SW 1271 (cell line): Measurements from ENCODE around the gene ITIH3.
A peak's percentile ranks its signal among the peaks of the same experiment; 100 is the strongest.

Experiments used
- DNase-seq, 2 experiments: peaks; one replicate each; lab custom pipeline; 2025; lab: John Stamatoyannopoulos, UW

Gene ITIH3

DNA sequence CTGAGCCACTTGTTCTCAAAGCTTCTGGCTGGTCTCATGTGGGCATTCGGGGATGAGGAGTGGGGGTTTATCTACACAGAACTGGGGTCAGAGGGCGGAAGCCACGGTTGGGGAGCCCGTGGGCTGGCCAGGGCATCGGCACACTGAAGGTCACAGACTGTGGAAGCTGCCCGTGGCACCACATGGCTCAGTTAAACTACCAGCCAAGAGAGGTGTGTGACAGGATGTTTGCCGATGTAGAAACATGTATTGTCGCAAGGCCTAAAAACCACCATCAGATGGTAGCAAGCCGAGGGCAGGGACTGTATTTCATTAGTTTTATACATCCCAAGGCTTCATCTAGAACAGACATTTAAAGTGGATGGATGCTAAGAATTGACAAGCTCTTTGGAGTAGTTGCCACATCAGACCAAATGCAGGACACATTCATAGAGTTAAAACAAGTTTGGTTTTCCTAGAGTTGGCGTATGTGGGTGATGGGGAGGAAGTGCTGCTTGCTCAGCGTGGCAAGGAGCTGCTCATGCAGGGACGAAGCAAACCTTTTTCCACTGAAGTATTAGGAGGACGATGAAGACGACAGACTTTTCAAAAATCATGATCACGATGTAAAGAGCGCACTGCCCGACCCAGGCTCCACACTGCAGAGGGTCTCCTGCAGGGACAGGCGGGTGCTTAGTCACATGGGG is 49.8 kb downstream of the ITIH3 start:
- no peak for DNase-seq

DNA sequence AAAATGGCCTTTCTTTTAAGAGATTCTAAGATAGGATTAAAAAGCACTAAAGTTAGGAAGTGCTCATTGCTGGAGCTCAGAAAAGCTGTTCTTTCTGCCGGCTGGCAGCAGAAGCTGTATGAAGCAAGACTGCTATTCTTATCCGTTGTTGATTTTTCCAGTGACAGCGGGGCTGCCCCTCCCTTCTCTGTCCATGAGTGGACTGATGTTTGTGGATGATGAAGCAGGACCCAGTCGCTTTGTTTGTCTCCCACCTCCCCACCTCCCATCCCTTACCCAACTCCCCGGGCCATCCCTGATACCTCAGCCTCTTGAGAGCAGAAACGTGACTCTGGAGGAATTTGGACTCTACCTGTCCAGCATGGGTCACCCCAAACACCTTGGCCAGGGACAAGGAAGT is 50.6 kb downstream of the ITIH3 start:
- no peak for DNase-seq

DNA sequence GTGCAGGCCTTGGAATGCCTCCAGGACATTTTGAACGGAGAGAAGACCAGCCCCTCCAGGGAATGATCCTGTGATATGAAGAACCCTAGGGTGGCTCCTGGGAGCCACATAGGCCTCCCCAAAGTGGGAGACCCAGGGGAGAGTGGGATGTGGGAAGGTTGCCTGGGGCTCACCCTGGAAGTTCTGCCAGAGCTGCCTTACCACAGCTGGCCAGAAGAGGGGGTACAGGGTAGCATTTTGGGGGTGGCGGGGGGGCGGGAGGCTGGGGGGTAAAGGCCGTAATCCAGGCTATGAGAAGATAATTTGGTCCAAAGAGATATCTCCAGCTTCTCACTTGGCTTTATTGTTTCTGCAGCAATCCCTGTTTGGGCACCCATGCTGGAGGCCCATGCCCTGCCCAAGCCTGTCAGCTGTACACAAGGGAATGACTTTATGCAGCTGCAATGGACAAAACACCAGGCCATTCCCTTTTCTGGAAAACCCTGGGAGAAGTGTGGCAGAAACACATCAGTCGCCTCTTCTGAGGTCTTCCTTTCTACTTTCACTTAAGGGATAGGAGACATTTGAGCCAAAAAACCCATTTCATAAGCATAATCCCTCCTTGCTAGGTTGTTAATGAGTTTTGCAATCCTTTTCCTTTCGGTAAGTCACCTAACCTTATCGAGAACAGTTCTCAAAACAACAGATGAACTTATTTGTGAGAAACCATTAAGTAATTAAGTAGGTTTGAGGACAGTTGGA is 51.3 kb downstream of the ITIH3 start:
- DNase-seq: no peak

DNA sequence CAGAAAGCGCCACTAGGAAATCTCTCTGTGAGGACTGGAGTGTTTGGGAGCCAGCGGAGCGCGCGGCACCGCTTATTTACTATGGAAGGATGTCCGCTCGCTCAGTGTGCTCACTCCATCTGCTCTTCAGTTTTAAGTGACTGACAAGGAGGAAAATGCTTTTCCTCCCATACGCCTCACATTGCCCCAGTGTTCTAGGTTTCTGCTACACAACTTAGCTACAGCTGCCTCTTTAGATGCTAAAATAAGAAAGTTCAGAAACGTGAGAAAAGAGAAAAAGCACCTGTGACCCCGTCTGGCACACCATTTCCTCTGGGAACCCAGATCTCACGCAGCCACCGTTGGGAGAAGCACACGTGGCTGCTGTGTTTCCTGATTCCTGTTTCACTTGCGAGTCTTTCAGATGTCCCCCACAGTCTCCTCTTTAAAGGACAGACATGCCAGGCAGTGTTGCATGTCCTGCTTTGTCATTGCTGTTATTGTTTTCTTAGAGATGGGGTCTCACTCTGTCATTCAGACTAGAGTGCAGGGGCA is 51.9 kb downstream of the ITIH3 start:
- DNase-seq: no peak

DNA sequence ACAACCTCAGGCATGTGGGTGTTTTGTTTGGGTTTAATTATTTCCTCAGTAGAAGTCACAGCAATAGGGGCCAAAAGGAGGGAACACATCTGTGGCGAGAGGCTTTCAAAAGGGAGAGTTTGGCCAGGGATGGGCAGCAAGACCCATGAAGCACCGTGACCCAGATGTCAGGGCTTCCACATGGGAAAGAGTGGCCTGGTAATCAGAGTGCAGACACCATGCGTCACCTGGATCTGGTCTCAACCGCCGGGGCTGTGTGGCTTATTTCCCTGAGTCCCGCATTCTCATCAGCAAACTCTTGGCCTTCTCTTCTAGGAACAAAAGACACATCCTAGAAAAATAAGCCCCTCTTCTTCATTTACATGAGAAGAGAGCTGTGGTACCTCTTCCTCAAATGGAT is 52.6 kb downstream of the ITIH3 start:
- DNase-seq: no peak

DNA sequence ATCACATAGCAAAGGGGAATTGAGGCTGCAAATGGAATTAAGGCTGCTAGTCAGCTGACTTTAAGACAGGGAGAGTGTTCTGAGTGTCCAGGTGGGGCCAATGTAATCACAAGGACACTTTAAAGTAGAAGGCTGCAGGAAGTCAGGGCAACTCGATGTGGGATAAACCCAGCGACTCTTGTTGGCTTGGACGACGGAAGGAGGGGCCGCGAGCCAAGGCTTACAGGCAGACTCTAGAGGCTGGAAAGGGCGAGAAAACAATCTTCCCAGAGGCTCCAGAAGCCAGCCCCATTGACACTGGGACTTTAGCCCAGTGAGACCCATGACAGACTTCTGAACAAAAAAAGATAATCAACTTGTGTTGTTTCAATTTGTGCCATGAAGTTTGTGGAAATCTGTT is 53.1 kb downstream of the ITIH3 start:
- DNase-seq: no peak

DNA sequence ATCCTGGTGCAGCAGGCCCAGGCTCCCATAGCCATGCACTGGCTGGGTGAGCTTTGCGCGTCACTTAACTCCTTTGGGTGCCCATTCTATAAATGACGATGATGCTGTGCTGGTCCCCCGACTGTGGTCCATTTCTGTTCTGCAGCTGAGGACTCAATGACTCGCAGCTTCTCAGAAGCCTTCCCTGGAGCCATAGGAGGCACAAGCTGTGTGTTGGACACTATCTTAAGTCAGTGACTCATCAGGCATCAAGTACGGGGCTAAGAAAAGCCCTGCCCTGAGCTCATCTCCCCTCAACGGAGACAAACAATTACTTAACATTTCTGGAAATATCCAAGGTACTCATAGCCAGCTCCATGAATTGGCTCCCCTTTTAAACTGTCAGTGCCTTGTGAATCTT is 54.0 kb downstream of the ITIH3 start:
- DNase-seq: no peak

DNA sequence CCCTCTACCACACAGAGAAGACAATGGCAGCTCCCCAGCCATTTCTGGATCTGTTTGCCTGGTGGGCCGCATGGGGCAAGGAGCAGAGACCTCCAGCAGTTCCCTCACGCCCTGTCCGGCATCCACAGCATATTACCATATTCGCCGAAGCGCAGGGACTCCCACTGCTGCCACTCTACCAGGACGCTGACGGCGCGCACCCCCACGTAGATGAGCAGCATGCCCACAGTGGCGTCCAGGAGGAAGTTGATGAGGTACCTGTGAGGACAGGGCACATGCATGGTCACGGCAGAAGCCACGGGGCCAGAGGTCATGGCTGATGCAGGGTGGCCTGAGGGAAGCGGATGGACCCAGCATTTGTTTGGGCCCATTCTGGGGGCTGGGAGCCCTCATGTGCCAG is 55.1 kb downstream of the ITIH3 start:
- DNase-seq: no peak

DNA sequence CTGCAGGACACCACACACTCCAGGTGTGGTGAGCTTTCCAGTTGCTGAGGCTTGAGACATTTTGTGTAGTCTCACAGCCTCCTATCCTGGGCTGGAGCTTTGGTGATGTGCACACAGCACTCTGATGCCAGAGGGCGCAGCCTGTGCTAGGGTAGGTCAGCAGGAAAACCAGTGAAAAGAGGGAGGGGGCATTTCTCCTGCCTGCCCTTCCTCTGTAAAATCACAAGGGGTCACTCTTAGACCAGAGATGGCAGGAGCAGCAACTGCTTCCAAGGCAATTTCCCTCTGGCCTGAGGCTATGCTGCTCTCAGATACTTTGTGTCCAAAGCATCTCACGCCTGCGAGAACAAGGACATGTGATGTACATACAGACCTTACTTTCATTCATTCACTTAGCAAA is 56.8 kb downstream of the ITIH3 start:
- peak; percentile 10 to 35 for DNase-seq

DNA sequence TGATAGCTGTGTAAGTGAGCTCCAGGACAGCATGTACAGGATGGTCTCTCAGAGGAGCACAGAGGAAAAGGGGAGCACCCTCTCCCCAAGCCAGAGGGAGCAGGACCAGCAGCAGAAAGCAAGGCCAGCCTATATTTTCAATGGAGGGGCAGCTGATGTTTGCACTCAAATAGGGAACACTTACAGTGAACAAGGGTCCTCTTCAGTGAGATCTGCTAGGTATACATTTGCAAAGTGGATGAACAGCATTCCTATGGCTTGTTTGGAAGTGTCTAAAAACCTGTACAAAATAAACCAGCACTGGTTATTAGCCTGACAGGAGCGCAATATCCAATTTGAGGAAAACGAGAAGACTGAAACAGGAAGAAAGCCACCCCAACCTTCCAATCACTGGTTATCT is 57.8 kb downstream of the ITIH3 start:
- DNase-seq: no peak

DNA sequence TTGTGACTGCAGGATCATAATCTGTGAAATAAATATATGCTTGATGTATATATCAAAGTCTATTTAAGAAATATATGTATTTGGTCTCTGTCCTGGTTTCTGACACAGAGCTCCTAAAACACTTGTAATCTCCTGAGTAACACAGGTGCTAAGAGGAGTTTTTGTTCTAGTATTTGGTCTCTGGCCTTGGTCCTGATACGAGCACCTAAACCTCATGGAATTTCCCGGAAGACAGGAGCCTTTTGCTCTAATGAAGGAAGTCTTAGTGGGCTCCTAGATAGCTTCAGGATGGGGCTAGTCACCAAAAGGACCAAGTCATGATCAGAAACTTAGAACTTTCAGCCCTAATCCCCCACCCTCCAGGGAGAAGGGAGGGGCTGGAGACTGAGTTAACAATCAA is 59.4 kb downstream of the ITIH3 start:
- no peak for DNase-seq

DNA sequence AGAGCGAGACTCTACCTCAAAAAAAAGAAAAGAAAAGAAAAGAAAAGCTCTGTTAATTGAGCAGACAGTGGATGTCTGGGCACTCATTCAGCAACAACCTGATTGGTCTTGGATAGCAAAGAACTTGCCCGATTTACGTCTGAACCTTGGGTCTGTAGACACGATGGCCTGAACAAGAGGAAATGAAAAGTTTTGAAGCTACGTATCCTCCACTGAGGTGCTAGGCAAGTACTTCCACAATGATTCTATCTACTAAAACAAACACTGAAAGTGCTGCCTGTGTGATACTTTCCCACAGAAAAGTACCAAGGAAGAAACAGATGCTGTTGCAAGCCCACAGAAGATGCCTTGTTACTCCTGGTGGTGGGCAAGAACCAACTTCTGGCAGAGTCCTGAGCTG is 62.1 kb downstream of the ITIH3 start:
- DNase-seq: no peak

DNA sequence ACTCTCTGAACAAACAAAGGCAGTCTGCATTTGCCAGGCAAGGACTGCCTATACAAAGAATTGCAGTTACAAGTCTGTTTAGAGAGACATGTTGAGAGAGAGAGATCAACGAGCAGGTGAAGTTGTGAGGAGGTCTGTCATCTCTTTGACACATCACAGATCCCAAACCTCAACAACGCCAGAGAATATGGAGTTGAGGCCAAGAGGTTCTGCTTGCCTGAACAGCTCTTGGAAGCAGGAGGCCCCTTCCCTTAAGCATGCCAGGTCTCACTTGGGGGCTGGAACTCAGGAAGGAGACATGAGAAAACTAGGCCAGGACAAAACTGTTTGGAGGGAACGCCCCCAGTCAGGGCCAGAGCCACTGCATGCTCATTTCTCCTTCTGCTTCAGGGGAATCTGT is 62.5 kb downstream of the ITIH3 start:
- no peak for DNase-seq

DNA sequence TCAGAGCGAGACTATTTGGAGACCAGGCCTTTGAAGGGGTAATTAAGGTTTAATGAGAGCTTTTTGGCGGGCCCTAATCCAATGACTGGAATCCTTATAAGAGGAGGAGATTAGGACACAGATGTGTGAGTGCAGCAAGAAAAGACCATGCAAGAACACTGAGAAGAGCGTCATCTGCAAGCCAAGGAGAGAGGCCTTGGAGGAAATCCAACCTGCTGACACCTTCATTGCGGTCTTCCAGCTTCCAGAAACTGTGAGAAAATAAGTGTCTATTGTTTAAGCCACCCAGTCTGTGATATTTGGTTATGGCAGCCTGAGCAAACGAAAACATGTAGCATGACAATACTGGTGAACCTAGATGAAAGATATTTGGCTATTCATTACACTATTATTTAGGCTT is 63.3 kb downstream of the ITIH3 start:
- DNase-seq: no peak
